ENCODE data around the gene WSCD1. TPM values are rescaled to one million over a fixed set of nuclear protein-coding genes. Genes with fewer than 3 reads are reported as not detected.

WSCD1 gene
- polyA plus RNA-seq (ENCODE audit: insufficient read length in 4 of 4), result 10 to 100 TPM; 13.2 to 15.7 (median 15.2) TPM

GRCh38 chr17:6069539-6070429 is at the start of gene WSCD1:
Gene WSCD1 (plus strand): TSS chr17:6070379. CDS start chr17:6080659, 10,280 bp downstream.
- DNase-seq (ENCODE audit: low read depth in 4 of 4, low spot score in 3 of 4), result no peak

GRCh38 chr17:6021011-6021400 is 49.2 kb upstream of the WSCD1 start:
- no peak for DNase-seq (ENCODE audit: low read depth in 4 of 4, low spot score in 3 of 4)

DNA sequence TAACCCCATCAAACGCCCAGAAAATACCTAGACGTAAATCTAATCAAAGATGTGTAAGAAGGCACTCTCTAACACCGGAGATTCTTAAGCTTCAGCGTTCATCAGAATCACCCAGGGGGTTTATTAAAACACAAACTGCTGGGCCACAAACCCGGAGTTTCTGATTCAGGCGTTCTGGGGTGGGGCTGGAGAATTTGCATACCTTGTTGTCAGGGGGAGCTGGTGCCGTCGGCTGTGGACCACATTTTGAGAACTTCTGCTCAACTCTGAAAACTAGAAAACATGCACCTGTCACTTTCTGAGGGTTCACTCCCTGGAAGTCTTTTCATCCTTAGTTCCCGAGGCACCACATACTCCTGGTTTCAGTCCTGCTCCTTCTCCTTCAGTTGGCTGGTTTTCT is 48.6 kb upstream of the WSCD1 start:
- DNase-seq (ENCODE audit: low read depth in 4 of 4, low spot score in 3 of 4), result no peak

- DNase-seq (ENCODE audit: low read depth in 4 of 4, low spot score in 3 of 4), result no peak
Observed at GRCh38 chr17:6023036-6023831, 46.9 kb upstream of the WSCD1 start.

DNA sequence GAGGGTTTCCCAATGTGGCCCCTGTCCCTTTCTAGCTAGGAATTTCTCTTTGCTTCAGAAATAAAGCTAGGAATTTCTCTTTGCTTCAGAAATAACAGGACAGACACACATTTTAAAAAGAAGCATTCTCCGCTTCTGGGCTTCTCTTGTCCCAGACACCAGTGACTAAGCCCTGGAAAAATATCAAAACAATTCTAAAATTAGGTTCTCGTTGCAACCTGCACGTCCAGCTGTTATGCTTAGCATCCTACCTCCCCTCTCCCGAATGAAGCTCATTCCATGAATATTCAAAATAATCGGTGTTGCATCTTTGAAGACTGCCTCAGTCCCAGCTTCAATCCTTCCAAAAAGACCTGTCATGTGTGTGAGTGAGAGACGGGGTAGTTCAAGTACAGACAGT is 45.6 kb upstream of the WSCD1 start:
- DNase-seq (ENCODE audit: low read depth in 4 of 4, low spot score in 3 of 4), result no peak

DNA sequence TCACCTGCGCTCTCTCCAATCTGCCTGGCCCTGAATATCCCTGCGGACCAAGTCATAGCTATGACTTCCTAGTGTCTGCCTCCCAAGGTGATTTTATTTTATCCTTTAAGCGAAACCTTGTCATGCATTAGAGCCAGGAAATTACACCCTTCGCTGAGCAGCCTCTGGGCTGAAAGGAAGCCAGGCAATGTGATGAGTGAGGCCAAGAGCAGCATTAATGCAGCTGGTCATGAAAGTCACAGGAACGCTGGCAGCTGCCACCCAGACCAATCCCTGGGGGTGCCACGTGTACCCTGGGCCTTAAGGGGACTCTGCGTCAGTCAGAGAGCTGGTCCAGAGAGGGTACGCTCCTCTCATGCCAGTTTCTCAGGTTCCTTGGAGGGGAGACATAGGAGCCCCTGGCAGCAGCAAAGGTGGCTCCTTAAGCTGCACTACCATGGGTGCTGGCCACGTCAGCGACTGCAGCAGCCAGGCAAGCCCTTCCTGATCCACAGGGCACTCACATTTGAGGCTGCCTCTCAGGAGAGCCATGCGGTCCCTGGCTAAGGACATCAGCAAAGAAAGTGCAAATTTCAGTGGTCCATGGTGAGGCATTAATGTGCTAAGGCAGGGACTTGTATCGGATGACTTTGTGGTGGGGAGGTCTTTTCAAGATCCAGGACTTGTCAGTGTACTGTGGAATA is 42.7 kb upstream of the WSCD1 start:
- DNase-seq (ENCODE audit: low read depth in 4 of 4, low spot score in 3 of 4), result peak in 1 of 4 donors; percentile 47

DNA sequence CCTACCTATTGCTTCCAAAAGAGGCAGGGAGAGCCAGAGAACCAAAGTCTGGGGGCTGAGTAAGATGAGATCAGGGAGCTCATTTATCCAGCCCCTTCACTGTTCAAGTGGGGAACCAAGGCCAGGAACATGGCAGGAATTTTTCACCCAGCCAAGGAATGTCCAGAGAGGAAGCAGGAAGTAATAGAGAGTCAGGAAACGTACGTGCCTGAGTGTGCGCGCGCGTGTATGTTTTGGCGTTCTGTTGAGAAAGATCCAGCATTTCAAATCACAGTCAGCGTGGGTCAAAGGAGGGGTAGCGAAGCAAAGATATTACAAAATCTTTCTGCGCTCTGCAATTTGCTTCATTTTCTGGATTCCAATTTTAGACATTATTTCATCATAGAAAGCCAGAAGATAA is 41.9 kb upstream of the WSCD1 start:
- DNase-seq (ENCODE audit: low read depth in 4 of 4, low spot score in 3 of 4), result no peak

GRCh38 chr17:6035801-6036394 is 34.3 kb upstream of the WSCD1 start:
- DNase-seq (ENCODE audit: low read depth in 4 of 4, low spot score in 3 of 4), result no peak

GRCh38 chr17:6040504-6040903 is 29.7 kb upstream of the WSCD1 start:
- no peak for DNase-seq (ENCODE audit: low read depth in 4 of 4, low spot score in 3 of 4)

GRCh38 chr17:6041246-6041645 is 28.9 kb upstream of the WSCD1 start:
- no peak for DNase-seq (ENCODE audit: low read depth in 4 of 4, low spot score in 3 of 4)

DNA sequence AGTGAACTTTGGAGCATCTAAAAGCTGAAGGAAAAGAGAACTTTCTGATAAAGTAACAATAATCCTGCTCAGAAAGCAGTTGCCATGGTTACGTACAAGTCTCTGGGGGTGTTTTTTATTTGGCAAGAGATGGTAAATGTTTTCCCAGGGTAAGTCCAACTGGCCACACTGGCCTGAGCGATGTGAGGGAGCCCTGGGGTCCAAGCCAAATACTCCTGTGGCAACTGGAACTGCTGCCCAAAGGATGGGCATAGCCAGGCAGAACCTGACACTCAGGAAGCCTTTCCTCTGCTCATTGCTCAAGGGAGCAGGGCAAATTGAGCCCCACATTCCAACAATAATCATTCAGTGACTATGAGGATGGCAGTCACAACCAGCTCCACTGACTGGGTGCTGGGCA is 26.8 kb upstream of the WSCD1 start:
- no peak for DNase-seq (ENCODE audit: low read depth in 4 of 4, low spot score in 3 of 4)

GRCh38 chr17:6044261-6044660 is 25.9 kb upstream of the WSCD1 start:
- DNase-seq (ENCODE audit: low read depth in 4 of 4, low spot score in 3 of 4), result no peak

- DNase-seq (ENCODE audit: low read depth in 4 of 4, low spot score in 3 of 4), result no peak
Observed at GRCh38 chr17:6045621-6046357, 24.4 kb upstream of the WSCD1 start.

GRCh38 chr17:6046431-6046830 is 23.7 kb upstream of the WSCD1 start:
- no peak for DNase-seq (ENCODE audit: low read depth in 4 of 4, low spot score in 3 of 4)

DNA sequence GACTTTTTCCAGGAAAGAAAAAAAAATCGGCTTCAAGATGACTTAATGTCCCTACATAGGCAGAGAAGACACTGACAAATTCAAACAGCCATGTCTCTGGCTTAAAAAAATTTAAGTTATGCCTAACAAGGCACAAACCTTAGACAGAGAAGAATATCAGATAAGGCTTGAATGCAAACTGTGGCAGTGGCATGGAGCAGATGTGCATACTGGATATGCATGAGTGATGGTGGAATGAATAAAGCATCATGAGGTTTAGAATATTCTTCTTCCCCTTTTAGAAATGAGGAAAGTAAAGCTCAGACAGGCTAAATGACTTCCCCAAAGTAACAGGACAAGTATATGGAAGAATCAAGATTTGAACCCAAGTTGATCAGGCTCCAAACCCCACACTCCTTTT is 23.2 kb upstream of the WSCD1 start:
- no peak for DNase-seq (ENCODE audit: low read depth in 4 of 4, low spot score in 3 of 4)

DNA sequence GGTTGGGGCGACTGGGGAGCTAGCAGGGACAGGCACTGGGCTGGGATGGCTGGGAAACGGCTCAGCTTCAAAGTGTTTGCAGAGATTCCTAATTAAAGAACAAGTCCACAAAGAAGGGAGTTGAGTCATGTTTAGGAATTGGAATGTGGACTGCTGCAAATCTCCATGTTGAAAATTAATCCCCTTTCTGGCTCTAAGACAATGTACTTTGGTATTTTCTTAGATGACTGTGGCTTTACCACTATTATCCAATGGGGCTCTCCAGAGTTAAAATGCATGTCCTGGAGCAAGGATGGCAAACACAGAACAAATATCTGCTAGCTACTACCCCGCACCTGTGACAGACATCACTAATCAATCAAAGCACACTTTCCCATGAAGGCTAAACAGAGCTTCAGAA is 22.2 kb upstream of the WSCD1 start:
- no peak for DNase-seq (ENCODE audit: low read depth in 4 of 4, low spot score in 3 of 4)

DNA sequence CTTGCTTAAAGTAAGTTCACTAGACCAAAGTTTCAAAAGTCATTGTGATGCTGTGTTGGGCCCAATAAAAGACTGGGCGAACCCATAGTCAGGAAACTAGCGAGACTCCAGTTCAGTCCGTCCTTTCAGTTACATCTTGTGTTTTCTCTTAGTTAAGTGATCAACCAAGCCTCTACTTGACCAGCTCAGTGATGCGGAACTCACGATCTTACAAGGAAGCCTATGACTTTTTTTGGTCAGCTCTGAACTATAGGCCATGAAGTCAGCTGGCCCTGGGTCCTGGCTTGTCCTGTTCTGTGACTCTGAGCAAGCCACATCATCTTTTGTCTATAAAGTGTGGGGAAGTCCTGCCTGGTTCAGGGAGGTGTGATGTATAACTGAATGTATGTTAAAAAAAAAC is 21.7 kb upstream of the WSCD1 start:
- no peak for DNase-seq (ENCODE audit: low read depth in 4 of 4, low spot score in 3 of 4)

GRCh38 chr17:6052926-6053325 is 17.3 kb upstream of the WSCD1 start:
- no peak for DNase-seq (ENCODE audit: low read depth in 4 of 4, low spot score in 3 of 4)

- no peak for DNase-seq (ENCODE audit: low read depth in 4 of 4, low spot score in 3 of 4)
Observed at GRCh38 chr17:6054372-6054771, 15.8 kb upstream of the WSCD1 start.

- no peak for DNase-seq (ENCODE audit: low read depth in 4 of 4, low spot score in 3 of 4)
Observed at GRCh38 chr17:6056104-6056503, 14.1 kb upstream of the WSCD1 start.

Data from right renal pelvis (tissue), 4 donors.